Cardiac muscle cell (in vitro differentiated cells and primary cell): ENCODE measurements around the gene TLE4. TPM values are rescaled to one million over a fixed set of nuclear protein-coding genes. Genes with fewer than 3 reads are reported as not detected.

Experiments
- DNase-seq, 2 donors: peaks; one replicate each; pipeline versions ENCODE4 v3.0.0 to v3.0.0-alpha.2; 2010 to 2017; ENCODE audit warnings: low read depth in 1 of 2, low spot score in 1 of 2
- H3K27ac ChIP-seq: fragments of 200-600 bp; sonication (generic); 2 replicates; pipeline ENCODE4 v1.5.1; 2016
- H3K27me3 ChIP-seq: fragments of 200-600 bp; sonication (generic); 2 replicates; pipeline ENCODE4 v1.6.0; 2016; ENCODE audit warnings: control low read depth
- H3K36me3 ChIP-seq: fragments of 200-600 bp; sonication (generic); 2 replicates; pipeline ENCODE4 v1.5.1; 2016; ENCODE audit warnings: control low read depth
- H3K4me1 ChIP-seq: fragments of 200-600 bp; sonication (generic); 2 replicates; pipeline ENCODE4 v1.8.1; 2017; ENCODE audit warnings: low read depth, mild to moderate bottlenecking, mixed run types
- H3K4me3 ChIP-seq: fragments of 200-600 bp; sonication (generic); 2 replicates; pipeline ENCODE4 v1.5.1; 2016; ENCODE audit warnings: mild to moderate bottlenecking
- H3K9me3 ChIP-seq: fragments of 200-600 bp; sonication (generic); 2 replicates; pipeline ENCODE4 v1.5.1; 2017; ENCODE audit warnings: low read depth, mild to moderate bottlenecking, control low read depth
- polyA plus RNA-seq: library from polyadenylated mRNA; unstranded; fragments of >200 nt; fragmentation: Nextera tagmentation; extraction: Ambion mirVana; gene quantifications from 2 replicates; pipeline ENCODE4 v1.2.1, GENCODE V29; 2016
- total RNA-seq: library from RNA; depleted of rRNA; stranded (reverse); fragments of >200 nt; gene quantifications from 2 replicates; pipeline ENCODE4 v1.2.3, GENCODE V29; 2016
- TF ChIP-seq, protein P1 (sequence below): IDR thresholded peaks from 2 replicates; pipeline ENCODE4 v1.5.1; 2012; ENCODE audit warnings: low read depth, mild to moderate bottlenecking, low read length

Gene TLE4
- total and polyA plus RNA-seq, 2 experiments from 2014 or later = 9.1 to 11.9 TPM

DNA sequence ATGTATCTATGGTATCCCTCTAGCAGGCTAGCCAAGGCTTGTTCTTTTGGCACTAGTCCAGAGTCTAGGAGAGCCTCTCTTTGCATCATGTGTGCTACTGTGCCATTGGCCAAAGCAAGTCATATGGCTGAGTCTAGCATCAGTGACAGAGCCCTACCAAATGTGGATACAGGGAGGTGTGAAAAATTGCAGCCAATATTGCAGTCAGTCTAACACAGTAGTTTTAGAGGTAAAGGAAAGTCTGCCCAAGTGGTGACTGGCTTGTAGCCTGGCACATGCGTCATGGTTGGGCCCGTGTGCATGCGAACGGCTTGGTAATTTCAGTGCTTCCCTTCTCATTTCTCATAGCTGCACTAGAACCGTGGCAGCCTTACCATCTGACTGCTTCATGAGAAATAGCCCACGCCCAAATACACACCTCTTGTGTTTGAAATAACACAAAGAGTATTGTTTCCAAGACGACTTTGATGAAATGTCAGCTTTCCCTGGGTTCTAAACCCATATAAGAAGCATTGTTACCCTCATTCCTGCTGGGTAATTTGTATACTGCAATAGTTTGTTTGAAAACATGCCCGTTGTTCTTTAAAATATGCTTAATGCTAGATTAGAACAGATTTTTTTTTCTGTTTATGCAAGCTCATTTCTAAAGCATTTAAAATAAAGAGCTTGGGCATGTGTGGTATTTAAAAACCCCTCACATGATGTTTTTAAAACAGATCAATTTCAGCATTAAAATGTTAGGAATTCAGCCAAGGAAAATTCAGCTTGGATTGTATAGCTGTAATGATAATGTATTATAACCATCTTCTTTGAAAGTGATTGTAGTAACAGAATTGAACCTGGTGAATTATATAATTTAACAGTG is 113.2 kb downstream of the TLE4 start:
- Histone ChIP-seq H3K27ac (no peak overlapping the region), H3K36me3 (no peaks in the 10 kb centered on the region), H3K4me1 (peaks cover 8% of the 10 kb centered on the region), H3K27me3 (no peaks in the 10 kb centered on the region), H3K9me3 (no peaks in the 10 kb centered on the region), H3K4me3 (no peak overlapping the region)
- TF ChIP-seq, protein P1, sequence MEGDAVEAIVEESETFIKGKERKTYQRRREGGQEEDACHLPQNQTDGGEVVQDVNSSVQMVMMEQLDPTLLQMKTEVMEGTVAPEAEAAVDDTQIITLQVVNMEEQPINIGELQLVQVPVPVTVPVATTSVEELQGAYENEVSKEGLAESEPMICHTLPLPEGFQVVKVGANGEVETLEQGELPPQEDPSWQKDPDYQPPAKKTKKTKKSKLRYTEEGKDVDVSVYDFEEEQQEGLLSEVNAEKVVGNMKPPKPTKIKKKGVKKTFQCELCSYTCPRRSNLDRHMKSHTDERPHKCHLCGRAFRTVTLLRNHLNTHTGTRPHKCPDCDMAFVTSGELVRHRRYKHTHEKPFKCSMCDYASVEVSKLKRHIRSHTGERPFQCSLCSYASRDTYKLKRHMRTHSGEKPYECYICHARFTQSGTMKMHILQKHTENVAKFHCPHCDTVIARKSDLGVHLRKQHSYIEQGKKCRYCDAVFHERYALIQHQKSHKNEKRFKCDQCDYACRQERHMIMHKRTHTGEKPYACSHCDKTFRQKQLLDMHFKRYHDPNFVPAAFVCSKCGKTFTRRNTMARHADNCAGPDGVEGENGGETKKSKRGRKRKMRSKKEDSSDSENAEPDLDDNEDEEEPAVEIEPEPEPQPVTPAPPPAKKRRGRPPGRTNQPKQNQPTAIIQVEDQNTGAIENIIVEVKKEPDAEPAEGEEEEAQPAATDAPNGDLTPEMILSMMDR = no peak
- no peak for DNase-seq

DNA sequence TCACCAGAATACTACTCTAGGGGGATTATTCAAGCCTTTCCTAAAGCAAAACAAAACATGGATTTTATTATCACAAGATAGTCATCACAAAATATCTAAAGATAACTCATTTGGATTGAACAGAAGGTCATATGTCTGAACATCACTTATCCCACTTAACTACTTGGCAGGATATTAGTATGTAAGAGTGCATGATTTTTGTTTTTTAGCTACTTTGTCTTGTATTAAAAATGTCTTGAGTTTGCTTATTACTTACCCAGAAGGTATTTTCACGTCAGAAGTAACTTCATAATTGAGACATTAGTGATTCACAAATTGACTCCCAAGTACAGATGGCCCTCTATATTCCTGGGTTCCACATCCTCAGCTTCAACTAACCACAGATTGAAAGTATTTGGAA is 113.8 kb downstream of the TLE4 start:
- Histone ChIP-seq H3K27ac (no peak overlapping the region), H3K4me3 (no peak overlapping the region), H3K9me3 (no peaks in the 10 kb centered on the region), H3K4me1 (peaks cover 8% of the 10 kb centered on the region), H3K36me3 (no peaks in the 10 kb centered on the region), H3K27me3 (no peaks in the 10 kb centered on the region)
- no peak for DNase-seq
- TF ChIP-seq, protein P1 = no peak

DNA sequence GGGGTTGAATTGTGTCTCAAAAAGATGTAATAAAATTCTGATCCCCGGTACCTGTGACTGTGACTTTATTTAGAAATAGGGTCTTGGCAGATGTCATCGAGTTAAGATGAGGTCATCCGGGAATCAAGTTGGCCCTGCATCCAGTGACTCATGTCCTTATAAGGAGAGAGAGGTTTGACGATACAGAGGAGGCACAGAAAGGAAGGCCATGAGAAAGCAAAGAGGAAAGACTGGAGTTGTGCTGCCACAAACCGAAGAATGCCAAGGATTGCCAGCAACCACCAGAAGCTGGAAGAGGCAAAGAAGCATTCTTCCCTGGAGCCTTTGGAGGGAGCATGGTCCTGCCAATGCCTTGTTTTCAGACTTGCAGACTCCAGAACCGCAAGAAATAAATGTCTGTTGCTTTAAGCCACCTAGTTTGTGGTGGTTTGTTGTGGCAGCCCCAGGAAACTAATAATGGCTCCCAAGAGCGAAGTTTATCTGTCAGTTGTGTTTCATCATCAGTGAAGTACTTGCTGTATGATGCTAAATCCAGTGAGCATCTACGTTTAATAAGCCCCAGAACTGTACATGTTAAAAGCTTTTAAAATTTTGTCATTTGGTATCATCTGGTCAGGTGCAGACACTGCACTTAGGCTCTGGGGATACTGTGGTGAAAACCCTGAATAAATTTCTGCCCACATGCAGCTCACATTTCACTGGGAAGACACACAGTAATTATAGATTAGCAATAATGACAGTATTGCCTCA is 114.8 kb downstream of the TLE4 start:
- Histone ChIP-seq H3K27me3 (no peaks in the 10 kb centered on the region), H3K4me3 (no peak overlapping the region), H3K36me3 (no peaks in the 10 kb centered on the region), H3K4me1 (peaks cover 8% of the 10 kb centered on the region), H3K9me3 (no peaks in the 10 kb centered on the region), H3K27ac (no peak overlapping the region)
- TF ChIP-seq, protein P1 = peak; percentile 11
- peak in 1 of 2 donors; percentile 83 for DNase-seq

DNA sequence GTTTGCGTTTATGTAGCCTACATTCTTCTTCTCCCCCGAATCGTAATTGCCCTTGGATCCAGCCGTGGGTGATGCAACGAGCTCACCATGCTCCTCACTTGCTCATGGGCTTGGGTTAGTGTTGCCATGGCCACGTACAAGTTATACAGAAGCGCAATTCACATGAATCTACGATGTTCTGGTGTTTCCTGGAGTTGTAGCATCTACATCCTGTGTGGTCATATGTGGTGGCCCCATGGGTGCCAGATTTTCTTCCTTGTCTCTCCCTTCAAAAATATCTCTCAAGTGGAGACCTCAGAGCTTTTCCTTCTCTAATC is 115.3 kb downstream of the TLE4 start:
- Histone ChIP-seq H3K4me3 (no peak overlapping the region), H3K4me1 (peaks cover 6% of the 10 kb centered on the region), H3K27me3 (no peaks in the 10 kb centered on the region), H3K27ac (no peak overlapping the region), H3K9me3 (no peaks in the 10 kb centered on the region), H3K36me3 (no peaks in the 10 kb centered on the region)
- TF ChIP-seq, protein P1 = no peak
- no peak for DNase-seq

DNA sequence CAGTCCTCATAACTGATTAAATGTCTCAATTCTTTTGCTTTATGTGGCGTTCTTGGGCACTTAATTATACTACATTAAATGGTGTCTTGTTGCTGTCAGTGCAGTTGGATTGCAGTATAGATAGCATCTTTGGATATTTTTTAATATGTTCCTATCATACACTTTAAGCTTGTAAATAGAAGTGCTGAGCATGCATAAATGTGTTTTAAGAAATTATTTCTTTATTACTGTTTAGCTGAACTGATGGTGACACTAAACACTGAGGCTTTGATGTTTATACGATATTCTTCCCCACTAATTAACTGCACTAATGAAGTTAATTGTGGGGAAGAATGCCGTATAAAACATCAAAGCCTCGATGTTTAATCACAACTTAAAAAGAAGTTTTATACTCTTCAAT is 116.6 kb downstream of the TLE4 start:
- Histone ChIP-seq H3K36me3 (no peaks in the 10 kb centered on the region), H3K4me1 (peaks cover 3% of the 10 kb centered on the region), H3K4me3 (no peak overlapping the region), H3K27me3 (no peaks in the 10 kb centered on the region), H3K9me3 (no peaks in the 10 kb centered on the region), H3K27ac (no peak overlapping the region)
- TF ChIP-seq, protein P1 = no peak
- no peak for DNase-seq
